Stimulated activated CD8-positive, alpha-beta memory T cell treated with anti-CD3 and anti-CD28 coated beads, Interleukin-4, amount 100 ng/mL, for 1 hour (primary cell): Measurements from ENCODE around the gene SRRT.

ENCODE experiments used
- DNase-seq, 2 donors: peaks; one replicate each; pipeline ENCODE4 v3.0.0-alpha.2; 2020; ENCODE audit warnings: low read depth in 2 of 2, low spot score in 1 of 2

The SRRT gene

DNA sequence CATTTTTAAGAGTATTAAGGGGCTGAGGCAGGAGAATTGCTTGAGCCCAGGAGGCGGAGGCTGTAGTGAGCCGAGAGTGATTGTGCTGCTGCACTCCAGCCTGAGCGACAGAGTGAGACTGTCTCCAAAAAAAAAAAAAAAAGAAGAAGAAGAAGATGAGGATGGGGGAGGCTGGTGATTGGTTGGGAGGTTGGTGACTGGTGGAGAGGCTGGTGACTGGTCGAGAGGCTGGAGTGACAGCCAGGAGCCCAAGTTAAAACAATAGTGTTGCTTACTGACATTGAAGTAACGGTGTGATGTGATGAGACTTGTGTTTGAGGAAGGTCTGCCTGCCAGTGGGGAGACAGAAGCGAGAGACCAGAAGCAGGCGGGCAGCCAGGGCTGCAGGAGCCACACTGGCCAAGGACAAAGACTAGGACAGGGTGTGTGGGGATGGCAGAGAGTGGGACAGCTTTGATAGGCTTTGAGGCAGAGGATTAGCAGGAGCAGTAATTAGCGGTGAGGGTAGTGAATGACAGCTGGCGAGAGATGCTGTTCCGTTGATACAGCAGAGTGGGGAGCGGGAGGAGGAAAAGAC is 4.9 kb downstream of the SRRT start:
- no peak for DNase-seq

DNA sequence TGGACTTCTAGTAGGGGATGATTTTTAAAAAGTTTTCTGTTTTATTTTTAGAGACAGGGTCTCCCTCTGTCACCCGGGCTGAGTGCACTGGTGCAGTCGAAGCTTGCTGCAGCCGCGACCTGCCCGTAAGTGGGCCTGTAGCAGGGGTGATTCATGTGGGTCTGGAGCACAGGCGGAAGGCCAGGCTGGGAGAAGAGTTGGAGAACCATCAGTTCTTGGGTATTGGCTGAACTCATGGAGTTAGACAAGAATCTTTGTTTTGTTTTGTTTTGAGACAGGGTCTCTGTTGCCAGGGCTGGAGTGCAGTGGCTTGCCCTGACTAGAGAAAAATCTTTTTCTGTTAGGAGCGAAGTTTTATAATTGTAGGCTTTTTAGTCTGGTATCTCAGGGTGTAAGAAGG is 5.7 kb downstream of the SRRT start:
- no peak for DNase-seq

DNA sequence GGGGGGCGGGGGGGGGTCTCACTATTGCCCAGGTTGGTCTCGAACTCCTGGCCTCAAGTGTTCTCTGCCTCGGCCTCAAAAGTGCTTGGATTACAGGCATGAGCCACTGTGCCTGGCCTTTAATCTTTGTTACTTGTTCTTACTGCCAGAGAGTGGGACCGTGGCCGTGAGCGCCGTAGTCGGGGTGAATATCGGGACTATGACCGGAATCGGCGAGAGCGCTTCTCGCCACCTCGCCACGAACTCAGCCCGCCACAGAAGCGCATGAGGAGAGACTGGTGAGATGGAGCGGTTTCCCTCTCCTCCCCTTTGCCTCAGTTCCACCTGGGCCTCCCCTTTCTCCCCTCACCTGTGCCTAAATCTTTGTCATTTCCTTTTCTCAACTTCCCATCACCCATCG is 6.2 kb downstream of the SRRT start:
- no peak for DNase-seq

GRCh38 chr7:100882201-100882600 is 7.3 kb downstream of the SRRT start:
- DNase-seq, result no peak

GRCh38 chr7:100882785-100883526 is 8.1 kb downstream of the SRRT start:
- no peak for DNase-seq

DNA sequence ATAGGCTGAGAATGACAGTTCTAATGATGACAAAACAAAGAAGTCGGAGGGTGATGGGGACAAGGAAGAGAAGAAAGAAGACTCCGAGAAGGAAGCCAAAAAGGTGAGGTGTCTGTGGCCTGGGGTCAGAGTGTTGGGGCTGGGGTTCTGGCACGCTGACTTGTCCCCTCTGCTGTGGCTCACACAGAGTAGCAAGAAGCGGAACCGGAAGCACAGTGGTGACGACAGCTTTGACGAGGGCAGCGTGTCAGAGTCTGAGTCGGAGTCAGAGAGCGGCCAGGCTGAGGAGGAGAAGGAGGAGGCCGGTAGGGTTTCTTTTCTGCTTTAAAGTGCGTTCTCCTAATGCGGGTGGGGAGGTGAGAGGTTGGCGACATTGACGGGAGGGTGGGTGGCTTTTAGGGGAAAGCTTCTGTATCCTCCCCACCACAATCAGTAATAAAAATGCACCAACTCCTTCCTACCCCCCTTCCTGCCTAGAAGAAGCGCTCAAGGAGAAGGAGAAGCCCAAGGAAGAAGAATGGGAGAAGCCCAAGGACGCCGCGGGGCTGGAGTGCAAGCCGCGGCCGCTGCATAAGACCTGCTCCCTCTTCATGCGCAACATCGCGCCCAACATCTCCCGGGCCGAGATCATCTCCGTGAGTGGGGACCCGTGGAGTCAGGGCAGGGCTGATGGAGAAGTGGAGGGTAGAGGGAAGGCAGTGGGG is 10.0 kb downstream of the SRRT start:
- DNase-seq, result no peak

DNA sequence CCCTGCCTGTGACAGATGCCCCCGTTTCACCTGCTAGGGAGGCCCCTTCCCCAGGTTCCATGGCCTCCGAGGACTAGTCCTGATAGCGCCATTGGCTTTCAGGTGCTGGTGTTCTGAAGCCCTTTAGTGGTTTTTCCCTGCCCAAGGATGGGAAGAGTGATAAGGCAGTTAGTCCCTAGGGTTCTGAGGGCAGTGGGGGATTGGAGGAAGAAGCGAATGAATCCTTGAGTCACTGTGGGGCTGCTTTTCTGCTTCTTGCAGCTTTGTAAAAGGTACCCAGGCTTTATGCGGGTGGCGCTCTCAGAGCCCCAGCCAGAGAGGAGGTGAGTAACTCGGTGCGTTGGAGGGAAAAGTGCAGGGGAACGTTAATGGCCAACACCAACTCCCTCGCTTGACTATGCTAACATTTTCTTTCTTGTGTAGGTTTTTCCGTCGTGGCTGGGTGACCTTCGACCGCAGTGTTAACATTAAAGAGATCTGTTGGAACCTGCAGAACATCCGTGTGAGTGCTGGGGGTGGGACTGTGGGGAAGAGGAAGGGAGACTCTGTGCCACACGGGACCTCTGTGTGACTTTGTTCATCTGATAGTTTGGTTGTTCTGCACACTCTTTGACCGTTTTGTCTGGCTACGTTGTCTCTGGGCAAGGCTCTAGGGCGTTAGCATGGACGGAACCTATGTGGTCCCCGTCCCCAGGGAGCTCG is 10.7 kb downstream of the SRRT start:
- no peak for DNase-seq

- DNase-seq, result no peak
These were observed 11.4 kb downstream of the SRRT start for GRCh38 chr7:100886142-100886935.

- DNase-seq, result no peak
These were observed 12.1 kb downstream of the SRRT start for GRCh38 chr7:100886936-100887515.

- DNase-seq, result no peak
These were observed 12.8 kb downstream of the SRRT start for GRCh38 chr7:100887516-100888290.

- no peak for DNase-seq
These were observed 13.5 kb downstream of the SRRT start for GRCh38 chr7:100888291-100888987.

- no peak for DNase-seq
These were observed 14.3 kb downstream of the SRRT start, which contains the start of gene UFSP1 for GRCh38 chr7:100888988-100889750. Gene UFSP1 (minus strand): TSS chr7:100889715. CDS start chr7:100889271, 444 bp downstream.

DNA sequence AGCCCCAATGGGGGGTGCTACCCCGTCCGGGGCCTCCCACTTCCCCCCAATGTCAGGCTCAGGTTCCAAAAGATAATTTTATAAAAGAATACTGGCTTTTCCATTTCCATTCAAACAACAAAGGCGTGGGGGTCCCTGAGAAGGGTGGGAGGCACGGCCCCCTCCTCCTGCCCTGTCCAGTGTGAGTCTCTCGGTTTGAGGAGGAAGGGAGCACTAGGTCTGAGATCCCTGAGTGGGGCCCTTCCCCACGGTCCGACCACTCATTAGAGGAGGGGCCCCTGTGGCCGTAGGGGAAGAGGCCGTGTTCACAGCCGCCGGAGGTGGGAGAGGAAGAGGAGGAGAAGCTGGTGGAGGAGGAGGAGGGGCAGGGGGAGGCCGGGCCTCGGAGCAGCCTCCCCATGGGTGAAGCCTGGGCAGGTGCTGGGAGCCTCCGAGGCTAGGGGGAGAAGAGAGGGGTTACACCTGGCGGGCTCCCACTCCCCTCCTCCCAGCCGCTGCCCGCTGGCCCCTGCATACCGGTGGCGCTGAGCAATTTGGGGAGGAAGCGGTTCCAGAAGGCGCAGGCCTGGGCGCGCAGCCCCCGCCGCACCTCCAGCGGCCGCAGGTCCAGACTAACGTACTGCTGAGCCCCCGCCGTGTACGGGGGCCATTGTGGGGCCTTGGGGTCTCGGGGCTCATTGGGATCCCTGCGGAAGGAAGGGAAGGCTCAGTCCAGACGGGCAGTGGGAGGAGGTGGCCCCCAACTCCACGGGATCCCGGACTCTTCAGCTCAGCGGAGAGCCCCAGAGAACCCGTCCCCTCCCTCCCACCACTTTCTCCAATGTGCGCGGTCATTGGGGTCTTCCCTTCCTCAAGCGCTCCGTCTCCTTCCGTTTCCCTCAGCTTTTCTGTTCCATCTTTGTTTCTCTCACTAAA is 16.0 kb downstream of the SRRT start:
- no peak for DNase-seq

- no peak for DNase-seq
These were observed 16.8 kb downstream of the SRRT start for GRCh38 chr7:100891568-100892247.

DNA sequence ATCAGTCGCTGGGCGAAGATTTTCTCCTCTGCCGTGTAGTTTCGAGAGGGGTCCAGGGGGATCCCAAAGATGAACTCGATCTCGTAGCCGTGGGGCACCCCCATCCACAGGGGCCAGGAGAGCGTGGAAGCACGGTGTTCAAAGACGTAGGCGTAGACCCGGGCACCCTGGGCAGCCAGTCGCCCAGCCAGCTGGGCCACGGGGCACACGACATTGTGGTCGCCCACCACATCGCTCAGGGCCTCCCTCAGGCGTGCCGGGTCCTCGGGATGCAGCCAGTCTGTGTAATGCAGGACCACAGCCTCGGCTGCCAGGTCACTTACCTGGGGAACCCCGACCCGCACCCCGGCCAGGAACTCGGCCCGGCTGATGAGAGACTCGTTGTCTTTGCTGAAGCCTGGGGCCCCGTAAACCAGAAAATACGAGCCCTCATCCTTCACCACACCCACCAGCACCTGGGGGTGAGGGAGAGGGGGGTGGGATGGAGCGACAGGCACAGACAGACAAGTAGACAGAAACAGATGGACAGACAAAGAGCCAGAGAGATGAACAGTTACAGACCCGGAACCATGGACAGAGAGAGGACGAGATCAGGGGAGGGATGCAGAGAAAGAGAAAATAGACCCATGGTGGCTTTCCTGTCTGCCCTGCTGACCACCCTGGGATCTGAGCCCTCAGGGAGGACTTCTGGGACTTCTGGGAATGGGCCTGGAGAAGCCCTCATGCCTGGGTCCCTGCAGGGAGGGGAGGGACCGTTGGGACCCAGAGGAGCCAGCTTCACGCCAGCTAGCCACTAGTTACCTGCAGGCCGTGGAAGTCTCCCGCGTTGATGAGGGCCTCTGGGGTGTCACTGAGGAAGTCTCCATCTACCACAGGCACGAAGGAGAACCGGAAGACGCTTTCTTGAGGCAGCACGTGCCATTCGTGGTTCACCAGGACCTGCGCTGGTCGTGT is 17.7 kb downstream of the SRRT start:
- DNase-seq, result no peak
